GM23248 (cell line): ENCODE results near the gene ZNF628. TPM values are rescaled to one million over a fixed set of nuclear protein-coding genes. Genes with fewer than 3 reads are reported as not detected.

Source experiments
- DNase-seq: peaks from one replicate; pipeline ENCODE4 v3.0.0-alpha.2; 2015
- H2AFZ ChIP-seq: fragments of 200-600 bp; sonication (generic); 2 replicates; pipeline ENCODE4 v1.6.1; 2016; ENCODE audit warnings: antibody characterized with exemption
- H3F3A ChIP-seq: fragments of 200-600 bp; sonication (generic); 2 replicates; pipeline ENCODE4 v1.6.1; 2016; ENCODE audit warnings: mild to moderate bottlenecking, antibody characterized with exemption, mixed run types; ENCODE audit not compliant: insufficient read depth
- H3K27ac ChIP-seq: fragments of 200-600 bp; sonication (generic); 2 replicates; pipeline ENCODE4 v1.5.1; 2016; ENCODE audit warnings: mild to moderate bottlenecking
- H3K27me3 ChIP-seq: fragments of 200-600 bp; sonication (generic); replicated peaks from 2 replicates; pipeline ENCODE4 v1.6.1; 2016; ENCODE audit warnings: mild to moderate bottlenecking; ENCODE audit not compliant: insufficient read depth
- H3K36me3 ChIP-seq: fragments of 200-600 bp; sonication (generic); 2 replicates; pipeline ENCODE4 v1.6.1; 2016; ENCODE audit warnings: low read depth, mild to moderate bottlenecking
- H3K4me1 ChIP-seq: fragments of 200-600 bp; sonication (generic); 2 replicates; pipeline ENCODE4 v1.6.1; 2016; ENCODE audit warnings: mild to moderate bottlenecking; ENCODE audit not compliant: insufficient read depth
- H3K4me2 ChIP-seq: fragments of 200-600 bp; sonication (generic); one replicate; pipeline ENCODE4 v1.6.1; 2016; ENCODE audit warnings: mild to moderate bottlenecking; ENCODE audit not compliant: unreplicated experiment
- H3K4me3 ChIP-seq: fragments of 200-600 bp; sonication (generic); 2 replicates; pipeline ENCODE4 v1.5.1; 2016; ENCODE audit warnings: mild to moderate bottlenecking
- H3K79me2 ChIP-seq: fragments of 200-600 bp; sonication (generic); 2 replicates; pipeline ENCODE4 v1.6.1; 2016; ENCODE audit warnings: mild to moderate bottlenecking; ENCODE audit not compliant: insufficient read depth
- H3K9ac ChIP-seq: fragments of 200-600 bp; sonication (generic); 2 replicates; pipeline ENCODE4 v1.6.1; 2016; ENCODE audit warnings: mild to moderate bottlenecking
- H3K9me2 ChIP-seq: fragments of 200-600 bp; sonication (generic); 2 replicates; pipeline ENCODE4 v1.6.1; 2016; ENCODE audit warnings: mixed run types, mild to moderate bottlenecking, moderate library complexity; ENCODE audit not compliant: insufficient read depth
- H3K9me3 ChIP-seq: fragments of 200-600 bp; sonication (generic); one replicate; pipeline ENCODE4 v1.6.1; 2017; ENCODE audit warnings: low read depth
- H4K20me1 ChIP-seq: fragments of 200-600 bp; sonication (generic); 2 replicates; pipeline ENCODE4 v1.6.0; 2016; ENCODE audit not compliant: insufficient read depth
- EZH2 ChIP-seq: fragments of 200-600 bp; sonication (generic); IDR thresholded peaks from 2 replicates; pipeline ENCODE4 v1.6.1; 2018; ENCODE audit warnings: antibody characterized with exemption, mild to moderate bottlenecking; ENCODE audit not compliant: insufficient read depth, poor library complexity, severe bottlenecking
- EZH2phosphoT487 ChIP-seq: fragments of 200-600 bp; sonication (generic); IDR thresholded peaks from 2 replicates; pipeline ENCODE4 v1.6.1; 2018; ENCODE audit warnings: antibody characterized with exemption, moderate library complexity, mild to moderate bottlenecking, low read depth; ENCODE audit not compliant: insufficient read depth
- WGBS, 2 experiments: methylation state at CpG; one replicate each; pipeline ENCODE4 v1.1.6; 2015 to 2017; ENCODE audit warnings: low lambda C conversion rate in 2 of 2, low coverage in 1 of 2; ENCODE audit errors: missing lambda C conversion rate in 2 of 2; 5-methylcytosine and 5-hydroxymethylcytosine counted together
- in situ Hi-C: fragments of 300-500 bp; cut with MboI; formaldehyde crosslinking; loops from 2 replicates; pipeline ENCODE4 v1.15.0; 2020
- polyA plus RNA-seq: library from polyadenylated mRNA; unstranded; fragments of >200 nt; fragmentation: Nextera tagmentation; extraction: Ambion mirVana; gene quantifications from 2 replicates; pipeline ENCODE4 v1.2.1, GENCODE V29; 2016
- total RNA-seq: library from RNA; depleted of rRNA; stranded (reverse); fragments of >200 nt; shearing (Covaris generic); gene quantifications from 2 replicates; pipeline ENCODE4 v1.2.3, GENCODE V29; 2014

Gene ZNF628
- total and polyA plus RNA-seq, 2 experiments from 2014 or later, result 1.1 to 1.7 TPM

- Histone ChIP-seq H3K9me3 (no peaks in the 10 kb centered on the region), H3K4me3 (no peak overlapping the region), H3K79me2 (no peaks in the 10 kb centered on the region), H3K36me3 (no peaks in the 10 kb centered on the region), H4K20me1 (no peaks in the 10 kb centered on the region), H3F3A (no peaks in the 10 kb centered on the region; the same call in 1 of the 2 replicates), H3K9ac (no peak overlapping the region), H3K4me1 (no peaks in the 10 kb centered on the region), H3K4me2 (no peak overlapping the region), H3K27me3 (peaks cover 39% of the 10 kb centered on the region), H3K27ac (no peak overlapping the region), H2AFZ (no peak overlapping the region), H3K9me2 (no peaks in the 10 kb centered on the region)
- no peak for DNase-seq
- TF ChIP-seq EZH2phosphoT487 (no peak), EZH2 (no peak)
- in situ Hi-C loops, result no loop called here
- 2 to 4% methylated on average over 22 to 43 of the region's 72 CpGs for WGBS, 2 experiments
Observed at GRCh38 chr19:55442372-55442961, 34.0 kb upstream of the ZNF628 start.

- Histone ChIP-seq H3K4me3 (no peak within 1 kb of the TSS), H3K9me2 (no peaks in the 10 kb centered on the region), H3F3A (no peaks in the 10 kb centered on the region; the same call in 1 of the 2 replicates), H3K27ac (no peak within 1 kb of the TSS), H4K20me1 (no peaks in the 10 kb centered on the region), H3K4me1 (no peaks in the 10 kb centered on the region), H3K9ac (no peak within 1 kb of the TSS), H3K9me3 (no peaks in the 10 kb centered on the region), H3K36me3 (no peaks in the 10 kb centered on the region), H3K79me2 (no peaks in the 10 kb centered on the region), H3K4me2 (no peak within 1 kb of the TSS), H2AFZ (no peak within 1 kb of the TSS), H3K27me3 (peaks cover 39% of the 10 kb centered on the region)
- peak; percentile 51 for TF ChIP-seq EZH2
- TF ChIP-seq EZH2phosphoT487, result no peak
- peak; percentile 30 for DNase-seq
- in situ Hi-C loops, result no loop called here
- 2 to 7% methylated on average over 19 to 43 of the region's 43 CpGs for WGBS, 2 experiments
Observed at GRCh38 chr19:55443045-55443823, 33.2 kb upstream of the ZNF628 start, which contains the start of gene SHISA7. Gene SHISA7 (minus strand): TSS chr19:55443300. CDS start chr19:55442863, 437 bp downstream.

- TF ChIP-seq EZH2 (peak; percentile 52), EZH2phosphoT487 (no peak)
- H3K79me2 ChIP-seq, result no peaks in the 10 kb centered on the region
- DNase-seq, result no peak
- no peaks in the 10 kb centered on the region for H4K20me1 ChIP-seq
- no peaks in the 10 kb centered on the region; the same call in 1 of the 2 replicates for H3F3A ChIP-seq
- H2AFZ ChIP-seq, result no peak overlapping the region
- in situ Hi-C loops, result no loop called here
- H3K9ac ChIP-seq, result no peak overlapping the region
- WGBS, 2 experiments, result 37 to 48% methylated on average over 17 to 18 of the region's 18 CpGs
- H3K4me3 ChIP-seq, result no peak overlapping the region
- H3K4me2 ChIP-seq, result no peak overlapping the region
- H3K27ac ChIP-seq, result no peak overlapping the region
- H3K4me1 ChIP-seq, result no peaks in the 10 kb centered on the region
- H3K9me2 ChIP-seq, result no peaks in the 10 kb centered on the region
- H3K36me3 ChIP-seq, result no peaks in the 10 kb centered on the region
- no peaks in the 10 kb centered on the region for H3K9me3 ChIP-seq
- H3K27me3 ChIP-seq, result peaks cover 39% of the 10 kb centered on the region
Observed at GRCh38 chr19:55443824-55444480, 32.5 kb upstream of the ZNF628 start.

GRCh38 chr19:55444646-55445045 is 31.8 kb upstream of the ZNF628 start:
- Histone ChIP-seq H4K20me1 (no peaks in the 10 kb centered on the region), H3K9ac (no peak overlapping the region), H2AFZ (no peak overlapping the region), H3K9me3 (no peaks in the 10 kb centered on the region), H3F3A (no peaks in the 10 kb centered on the region; the same call in 1 of the 2 replicates), H3K9me2 (no peaks in the 10 kb centered on the region), H3K4me2 (no peak overlapping the region), H3K36me3 (no peaks in the 10 kb centered on the region), H3K79me2 (no peaks in the 10 kb centered on the region), H3K4me1 (no peaks in the 10 kb centered on the region), H3K27ac (no peak overlapping the region), H3K27me3 (peaks cover 42% of the 10 kb centered on the region), H3K4me3 (no peak overlapping the region)
- 43 to 51% methylated on average over 11 of the region's 11 CpGs for WGBS, 2 experiments
- DNase-seq, result no peak
- in situ Hi-C loops, result no loop called here
- TF ChIP-seq EZH2 (no peak), EZH2phosphoT487 (no peak)
